BLaER1 treated with 17β-estradiol and CSF1 and Interleukin-3, amounts not matched to agents 10 nM and 100 nM (cell line): ENCODE data around the gene SUPT6H.

Experiments
- H3K27ac ChIP-seq, 11 experiments: shearing (Covaris generic); formaldehyde crosslinking; 2 replicates each; pipeline ENCODE4 v1.8.1; 2022
- H3K27me3 ChIP-seq, 11 experiments: shearing (Covaris generic); formaldehyde crosslinking; 2 replicates each; pipeline ENCODE4 v1.8.1; 2022
- H3K36me3 ChIP-seq, 11 experiments: shearing (Covaris generic); formaldehyde crosslinking; 2 replicates each; pipeline ENCODE4 v1.8.1; 2022
- H3K4me1 ChIP-seq, 10 experiments: shearing (Covaris generic); formaldehyde crosslinking; 2 replicates each; pipeline ENCODE4 v1.8.1; 2022
- H3K4me2 ChIP-seq, 11 experiments: shearing (Covaris generic); formaldehyde crosslinking; 2 replicates each; pipeline ENCODE4 v1.8.1; 2022
- H3K4me3 ChIP-seq, 10 experiments: shearing (Covaris generic); formaldehyde crosslinking; 2 replicates each; pipeline ENCODE4 v1.8.1; 2022
- H3K9ac ChIP-seq, 11 experiments: shearing (Covaris generic); formaldehyde crosslinking; 2 replicates each; pipeline ENCODE4 v1.8.1; 2022
- H3K9me3 ChIP-seq, 11 experiments: shearing (Covaris generic); formaldehyde crosslinking; replicated peaks in 1 of 11; 2 replicates each; pipeline ENCODE4 v1.8.1; 2022
- H4K20me1 ChIP-seq, 11 experiments: shearing (Covaris generic); formaldehyde crosslinking; 2 replicates each; pipeline ENCODE4 v1.8.1; 2022
- Cebpa-rat ChIP-seq, 11 experiments: shearing (Covaris generic); IDR thresholded peaks; 2 replicates each; pipeline ENCODE4 v1.8.1; 2022

SUPT6H gene

DNA sequence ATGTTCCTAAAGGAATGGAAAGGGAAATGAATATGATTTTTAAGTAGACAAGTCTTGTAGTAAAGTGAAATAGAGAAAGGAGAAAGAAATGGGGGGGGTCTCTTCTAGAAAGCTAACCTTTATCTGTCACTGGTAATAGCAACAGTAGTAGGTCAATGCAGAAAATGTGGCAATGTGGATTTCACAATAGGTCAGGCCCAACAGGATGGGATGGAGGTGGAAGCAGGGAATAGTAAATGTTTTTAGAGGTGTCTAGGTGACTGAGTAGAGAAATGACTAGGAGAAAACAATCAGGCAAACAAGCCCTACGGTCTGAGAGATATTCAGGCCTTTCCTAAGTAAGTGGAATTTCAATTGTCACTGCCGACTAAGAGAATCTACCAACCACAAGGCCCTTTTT lies 42.0 kb upstream of the SUPT6H start:
- Histone ChIP-seq H3K27me3 (no peaks in the 10 kb centered on the region), H3K9me3 (no peaks in the 10 kb centered on the region), H3K4me3 (no peak overlapping the region), H3K36me3 (peaks cover 100% of the 10 kb centered on the region in 11 experiments), H4K20me1 (peaks cover 33 to 87% (median 72%) of the 10 kb centered on the region in 11 experiments; a peak in 17 of 22 replicates), H3K4me1 (peaks cover 0 to 16% (median under 1%) of the 10 kb centered on the region in 10 experiments; a peak in 9 of 20 replicates), H3K27ac (no peak overlapping the region), H3K9ac (no peak overlapping the region), H3K4me2 (no peak overlapping the region)
- TF ChIP-seq Cebpa-rat (IDR thresholded peaks at IDR 0.05), result no peak

DNA sequence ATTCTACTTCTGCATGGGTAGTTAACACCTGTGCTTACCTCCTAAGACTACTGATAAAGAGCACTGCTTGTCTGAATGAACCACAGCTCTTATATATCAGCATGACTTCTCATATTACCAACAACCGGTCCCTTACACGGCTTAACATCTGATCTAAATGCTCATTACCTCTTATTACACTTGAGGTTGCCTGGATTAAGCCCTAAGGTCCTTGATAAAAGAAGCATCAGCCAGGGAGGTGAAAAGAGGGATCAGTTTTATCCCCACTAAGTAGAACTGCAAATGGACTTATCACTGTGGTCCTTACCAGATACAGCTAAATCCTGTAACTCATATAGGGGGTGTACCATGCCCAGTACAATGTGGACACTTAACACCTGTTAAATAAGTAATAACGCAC lies 39.8 kb upstream of the SUPT6H start:
- Histone ChIP-seq H3K4me2 (no peak overlapping the region), H3K4me3 (no peak overlapping the region), H3K9me3 (no peaks in the 10 kb centered on the region), H3K27ac (no peak overlapping the region), H3K27me3 (no peaks in the 10 kb centered on the region), H3K4me1 (peaks cover 0 to 4% (median 0%) of the 10 kb centered on the region in 10 experiments; a peak in 1 of 20 replicates), H3K36me3 (peaks cover 98 to 100% (median 100%) of the 10 kb centered on the region in 11 experiments), H3K9ac (no peak overlapping the region), H4K20me1 (peaks cover 33 to 84% (median 75%) of the 10 kb centered on the region in 11 experiments; a peak in 17 of 22 replicates)
- no peak for TF ChIP-seq Cebpa-rat (IDR thresholded peaks at IDR 0.05)

DNA sequence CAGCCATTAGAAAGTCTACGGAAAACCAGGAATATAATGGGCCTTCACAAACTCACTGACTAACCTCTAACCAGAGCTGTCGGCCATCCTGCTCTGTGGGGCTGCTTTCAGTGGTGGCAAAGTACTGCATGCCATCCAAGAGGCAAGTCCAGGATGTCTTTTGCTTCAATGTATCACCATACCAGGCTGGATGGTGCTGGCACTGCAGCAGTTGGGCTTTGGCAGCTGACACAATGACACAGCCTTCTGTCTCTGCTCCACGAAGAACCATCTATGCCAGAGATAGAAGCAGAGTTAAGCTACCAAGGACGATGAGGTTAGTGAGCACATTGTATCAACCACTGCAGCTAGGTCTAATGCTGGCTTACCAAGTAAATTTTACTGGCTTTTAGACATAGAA lies 38.3 kb upstream of the SUPT6H start:
- Histone ChIP-seq H3K9ac (no peak overlapping the region), H4K20me1 (peaks cover 35 to 96% (median 75%) of the 10 kb centered on the region in 11 experiments; a peak in 17 of 22 replicates), H3K4me2 (no peak overlapping the region), H3K27ac (no peak overlapping the region), H3K27me3 (no peaks in the 10 kb centered on the region), H3K36me3 (peaks cover 98 to 100% (median 100%) of the 10 kb centered on the region in 11 experiments), H3K4me3 (no peak overlapping the region), H3K4me1 (peaks cover 0 to 4% (median 0%) of the 10 kb centered on the region in 10 experiments; a peak in 1 of 20 replicates), H3K9me3 (no peaks in the 10 kb centered on the region)
- TF ChIP-seq Cebpa-rat (IDR thresholded peaks at IDR 0.05), result no peak

DNA sequence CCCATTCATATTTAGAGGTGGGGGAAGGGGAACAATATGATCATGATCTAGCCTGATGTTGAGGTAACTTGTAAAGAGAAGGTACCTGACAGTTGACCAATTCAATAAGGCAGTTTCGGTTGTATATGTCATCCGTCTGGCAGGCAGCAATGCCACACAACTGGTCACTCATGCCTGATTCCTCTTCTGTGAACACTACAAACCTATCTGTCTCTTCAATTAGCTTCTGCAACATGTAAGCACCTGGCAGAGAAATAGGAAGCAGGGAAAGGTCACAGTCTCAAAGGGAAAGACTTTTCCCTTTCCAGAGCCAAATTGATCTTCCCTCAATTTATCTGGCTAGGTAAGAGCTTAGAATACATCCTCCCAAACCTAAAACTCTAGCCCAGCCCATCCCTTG lies 37.9 kb upstream of the SUPT6H start:
- Histone ChIP-seq H3K9ac (no peak overlapping the region), H4K20me1 (peaks cover 36 to 98% (median 75%) of the 10 kb centered on the region in 11 experiments; a peak in 17 of 22 replicates), H3K36me3 (peaks cover 98 to 100% (median 100%) of the 10 kb centered on the region in 11 experiments), H3K4me1 (peaks cover 0 to 4% (median 0%) of the 10 kb centered on the region in 10 experiments; a peak in 1 of 20 replicates), H3K4me3 (no peak overlapping the region), H3K27ac (no peak overlapping the region), H3K27me3 (no peaks in the 10 kb centered on the region), H3K4me2 (no peak overlapping the region), H3K9me3 (no peaks in the 10 kb centered on the region)
- TF ChIP-seq Cebpa-rat (IDR thresholded peaks at IDR 0.05), result no peak

DNA sequence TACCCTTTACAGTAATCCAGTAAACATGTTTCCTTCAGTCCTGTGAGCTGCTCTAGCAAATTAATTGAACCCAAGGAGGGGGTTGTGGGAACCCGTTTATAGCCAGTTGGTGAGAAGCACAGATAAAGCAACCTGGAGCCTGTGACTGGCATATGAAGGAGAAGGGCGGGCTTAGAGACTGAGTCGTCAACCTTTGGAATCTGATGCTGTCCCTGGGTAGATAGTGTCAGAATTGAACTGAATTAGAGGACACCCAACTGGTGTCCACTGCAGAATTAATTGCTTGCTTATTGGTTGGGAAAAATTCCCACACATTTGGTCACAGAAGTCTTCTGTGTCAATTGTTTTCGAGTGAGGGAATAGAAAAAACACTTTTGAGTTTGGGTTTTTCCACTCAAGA lies 35.2 kb upstream of the SUPT6H start:
- Histone ChIP-seq H3K4me3 (no peak overlapping the region), H4K20me1 (peaks cover 40 to 99% (median 76%) of the 10 kb centered on the region in 11 experiments; a peak in 17 of 22 replicates), H3K27ac (no peak overlapping the region), H3K27me3 (no peaks in the 10 kb centered on the region), H3K9ac (no peak overlapping the region), H3K36me3 (peaks cover 98 to 100% (median 100%) of the 10 kb centered on the region in 11 experiments), H3K4me2 (no peak overlapping the region), H3K9me3 (no peaks in the 10 kb centered on the region), H3K4me1 (peaks cover 0 to 4% (median 0%) of the 10 kb centered on the region in 10 experiments; a peak in 1 of 20 replicates)
- TF ChIP-seq Cebpa-rat (IDR thresholded peaks at IDR 0.05), result no peak

DNA sequence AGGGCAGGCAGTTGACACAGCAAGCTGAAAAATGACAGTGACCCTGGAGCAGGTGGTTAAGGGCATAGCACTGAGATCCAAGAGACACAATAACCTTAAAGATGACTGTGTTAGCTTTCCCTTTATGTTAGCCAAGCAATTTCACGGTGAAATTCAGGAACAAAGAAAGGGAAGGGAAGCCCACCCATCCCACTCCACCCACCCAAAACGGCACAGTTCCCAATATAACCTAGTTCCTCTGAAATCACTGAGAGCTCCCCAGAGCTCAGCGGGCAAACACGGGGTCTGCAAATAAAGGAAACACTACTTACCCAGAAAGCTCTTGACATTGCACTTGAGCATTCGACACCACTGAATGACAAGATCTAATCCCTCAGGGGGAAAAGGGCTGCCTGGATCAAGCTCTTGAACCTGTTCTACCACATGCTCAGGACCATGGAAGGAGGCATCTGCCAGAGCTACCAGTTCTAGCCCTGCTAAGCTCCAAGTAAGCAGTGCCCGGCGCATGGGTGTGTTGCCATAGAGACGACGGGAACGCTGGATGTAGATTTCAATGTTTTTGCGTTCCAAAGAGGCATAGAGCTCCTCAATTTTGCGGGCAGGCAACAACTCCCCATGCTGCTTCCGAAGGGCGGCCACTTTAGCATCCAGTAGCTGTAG lies 27.7 kb upstream of the SUPT6H start:
- TF ChIP-seq Cebpa-rat (IDR thresholded peaks at IDR 0.05), result no peak
- H3K9ac ChIP-seq, result no peak overlapping the region; a peak in 1 of 22 replicates
- H4K20me1 ChIP-seq, result peaks cover 69 to 100% (median 99%) of the 10 kb centered on the region in 11 experiments
- no peak overlapping the region for H3K27ac ChIP-seq
- no peaks in the 10 kb centered on the region for H3K27me3 ChIP-seq
- H3K9me3 ChIP-seq, result no peaks in the 10 kb centered on the region
- H3K4me3 ChIP-seq, result no peak overlapping the region
- peaks cover 0 to 13% (median 0%) of the 10 kb centered on the region in 10 experiments; a peak in 3 of 20 replicates for H3K4me1 ChIP-seq
- no peak overlapping the region for H3K4me2 ChIP-seq
- H3K36me3 ChIP-seq, result peaks cover 100% of the 10 kb centered on the region in 11 experiments

DNA sequence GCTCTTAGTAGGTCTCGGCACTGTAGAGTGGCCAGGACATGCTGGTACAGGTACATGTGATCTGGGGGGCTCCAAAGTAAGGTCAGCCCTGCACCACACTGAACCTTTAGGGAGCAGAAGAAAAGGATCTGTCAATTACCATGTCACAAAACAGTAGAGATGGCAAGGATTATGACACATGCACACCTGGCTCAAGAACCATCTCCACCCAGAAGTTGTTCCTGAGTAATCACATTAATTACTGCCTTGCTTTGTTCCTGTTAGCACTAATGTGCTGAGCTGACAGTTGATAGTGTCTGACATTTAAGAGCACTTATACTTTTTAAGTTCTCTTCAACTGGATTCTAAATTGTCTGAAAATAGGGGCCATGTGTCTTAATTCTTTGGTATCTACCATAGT lies 26.5 kb upstream of the SUPT6H start:
- H4K20me1 ChIP-seq, result peaks cover 79 to 100% (median 100%) of the 10 kb centered on the region in 11 experiments
- no peaks in the 10 kb centered on the region for H3K9me3 ChIP-seq
- H3K27me3 ChIP-seq, result no peaks in the 10 kb centered on the region
- TF ChIP-seq Cebpa-rat (IDR thresholded peaks at IDR 0.05), result no peak
- no peak overlapping the region for H3K4me2 ChIP-seq
- no peak overlapping the region for H3K4me3 ChIP-seq
- no peak overlapping the region for H3K27ac ChIP-seq
- H3K9ac ChIP-seq, result peak overlapping the region in 1 of 11 experiments; percentile 19; a peak in 1 of 22 replicates
- H3K36me3 ChIP-seq, result peaks cover 100% of the 10 kb centered on the region in 11 experiments
- H3K4me1 ChIP-seq, result peaks cover 0 to 13% (median 0%) of the 10 kb centered on the region in 10 experiments; a peak in 3 of 20 replicates

DNA sequence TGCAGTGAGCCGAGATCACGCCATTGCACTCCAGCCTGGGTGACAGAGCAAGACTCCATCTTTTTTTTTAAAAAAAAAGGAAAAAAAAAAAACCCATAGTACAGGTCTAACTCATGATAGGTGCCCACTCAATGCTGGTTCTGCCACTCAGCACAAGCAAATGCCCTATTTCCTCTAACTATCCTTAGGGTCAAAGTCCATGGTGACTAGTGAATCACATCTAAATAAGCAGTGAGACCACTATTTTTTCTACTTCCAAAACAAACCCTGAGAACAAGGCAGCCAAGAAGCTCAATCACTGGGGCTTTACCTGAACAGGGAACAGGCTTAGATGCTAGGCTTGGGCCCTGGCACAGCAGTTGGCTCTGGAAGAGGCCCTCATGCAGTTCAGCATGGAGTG lies 20.4 kb upstream of the SUPT6H start:
- H4K20me1 ChIP-seq, result peaks cover 58 to 80% (median 73%) of the 10 kb centered on the region in 11 experiments; a peak in 21 of 22 replicates
- peaks cover 69 to 73% (median 72%) of the 10 kb centered on the region in 11 experiments for H3K36me3 ChIP-seq
- no peaks in the 10 kb centered on the region for H3K9me3 ChIP-seq

DNA sequence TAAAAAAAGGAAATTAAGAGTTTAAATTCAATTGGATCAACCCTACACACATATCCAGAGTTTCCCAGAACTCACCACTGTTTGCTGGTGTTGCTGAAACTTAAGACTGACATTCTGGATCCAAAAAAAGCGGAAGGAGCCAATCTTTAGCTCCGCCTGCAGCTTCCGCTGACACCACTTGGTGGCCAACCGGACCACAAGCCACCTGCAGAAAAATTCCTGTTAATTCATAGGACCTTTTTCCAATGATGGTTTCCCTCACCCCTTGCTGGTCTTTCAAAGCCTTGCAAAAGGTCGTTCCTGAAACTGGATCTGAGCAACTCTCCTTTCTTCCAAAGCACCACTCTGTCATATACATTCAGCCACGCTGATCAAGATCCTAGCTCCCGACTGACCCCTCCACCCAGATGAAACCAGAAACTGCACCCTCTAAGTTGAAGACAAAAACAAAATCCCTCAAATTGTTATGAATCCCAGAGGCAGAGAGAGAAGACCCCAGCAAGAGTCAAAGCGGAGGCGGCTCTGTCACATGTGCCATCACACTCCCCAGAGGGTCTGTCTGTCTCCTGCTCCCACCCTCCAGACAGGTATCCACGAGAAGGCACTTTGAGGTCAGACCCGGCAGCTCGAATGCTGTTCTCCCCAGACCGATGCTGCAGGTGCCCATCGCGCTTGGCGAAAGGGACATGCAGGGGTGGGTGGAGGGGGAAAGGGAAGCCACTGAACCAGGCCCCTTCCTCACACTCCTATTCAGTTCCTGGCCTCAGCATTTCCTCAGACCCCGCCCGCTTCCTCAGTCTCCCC lies 17.8 kb upstream of the SUPT6H start:
- H3K4me3 ChIP-seq, result peak overlapping the region; percentile 63 to 97 (median 90)
- peak overlapping the region; percentile 74 to 96 (median 92) for H3K4me2 ChIP-seq
- no peaks in the 10 kb centered on the region for H3K9me3 ChIP-seq
- peaks cover 27 to 44% (median 34%) of the 10 kb centered on the region in 10 experiments for H3K4me1 ChIP-seq
- H3K9ac ChIP-seq, result peak overlapping the region; percentile 74 to 90 (median 87)
- H3K27ac ChIP-seq, result peak overlapping the region; percentile 44 to 92 (median 87); a peak in 21 of 22 replicates
- H3K27me3 ChIP-seq, result no peaks in the 10 kb centered on the region
- H3K36me3 ChIP-seq, result peaks cover 60 to 64% (median 63%) of the 10 kb centered on the region in 11 experiments
- TF ChIP-seq Cebpa-rat (IDR thresholded peaks at IDR 0.05), result no peak
- peaks cover 39 to 63% (median 47%) of the 10 kb centered on the region in 11 experiments; a peak in 20 of 22 replicates for H4K20me1 ChIP-seq

More for the DNA sequence above, 20.4 kb upstream of the SUPT6H start:
- TF ChIP-seq Cebpa-rat (IDR thresholded peaks at IDR 0.05), result no peak
- Histone ChIP-seq H3K27me3 (no peaks in the 10 kb centered on the region), H3K4me2 (no peak overlapping the region), H3K9ac (peak overlapping the region in 2 of 11 experiments; percentile 12 to 19; a peak in 1 of 22 replicates), H3K4me3 (no peak overlapping the region), H3K4me1 (peaks cover 23 to 35% (median 27%) of the 10 kb centered on the region in 10 experiments), H3K27ac (no peak overlapping the region; a peak in 1 of 22 replicates)
